Measurements from ENCODE around the gene GSK3B. TPM values are rescaled to one million over a fixed set of nuclear protein-coding genes. Genes with fewer than 3 reads are reported as not detected.

GSK3B gene
- total and polyA plus RNA-seq, 2 donors (not counting 1 experiment from before 2014, with no cell fraction given) = 12.3 to 33.3 TPM

DNA sequence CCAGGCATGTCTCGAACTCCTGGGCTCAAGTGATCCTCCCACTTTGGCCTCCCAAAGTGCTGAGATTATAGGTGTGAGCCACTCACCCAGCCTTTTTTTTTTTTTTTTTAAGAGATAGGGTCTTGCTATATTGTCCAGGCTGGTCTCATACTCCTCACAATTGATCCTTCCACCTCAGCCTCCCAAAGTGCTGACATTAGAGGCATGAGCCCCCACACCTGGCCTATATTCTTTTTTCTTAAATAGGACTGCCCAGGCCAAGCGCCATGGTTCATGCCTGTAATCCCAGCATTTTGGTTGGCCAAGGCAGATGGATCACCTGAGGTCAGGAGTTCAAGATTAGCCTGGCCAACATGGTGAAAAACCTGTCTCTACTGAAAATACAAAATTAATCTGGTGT lies 299.8 kb downstream of the GSK3B start:
- Mint-ChIP-seq H3K4me3 (no peak overlapping the region), H3K27me3 (peaks cover 22% of the 10 kb centered on the region), H3K9me3 (ENCODE audit: insufficient read depth) (peaks cover 2% of the 10 kb centered on the region), H3K27ac (no peak overlapping the region), H3K4me1 (no peaks in the 10 kb centered on the region)
- TF ChIP-seq, protein P1, sequence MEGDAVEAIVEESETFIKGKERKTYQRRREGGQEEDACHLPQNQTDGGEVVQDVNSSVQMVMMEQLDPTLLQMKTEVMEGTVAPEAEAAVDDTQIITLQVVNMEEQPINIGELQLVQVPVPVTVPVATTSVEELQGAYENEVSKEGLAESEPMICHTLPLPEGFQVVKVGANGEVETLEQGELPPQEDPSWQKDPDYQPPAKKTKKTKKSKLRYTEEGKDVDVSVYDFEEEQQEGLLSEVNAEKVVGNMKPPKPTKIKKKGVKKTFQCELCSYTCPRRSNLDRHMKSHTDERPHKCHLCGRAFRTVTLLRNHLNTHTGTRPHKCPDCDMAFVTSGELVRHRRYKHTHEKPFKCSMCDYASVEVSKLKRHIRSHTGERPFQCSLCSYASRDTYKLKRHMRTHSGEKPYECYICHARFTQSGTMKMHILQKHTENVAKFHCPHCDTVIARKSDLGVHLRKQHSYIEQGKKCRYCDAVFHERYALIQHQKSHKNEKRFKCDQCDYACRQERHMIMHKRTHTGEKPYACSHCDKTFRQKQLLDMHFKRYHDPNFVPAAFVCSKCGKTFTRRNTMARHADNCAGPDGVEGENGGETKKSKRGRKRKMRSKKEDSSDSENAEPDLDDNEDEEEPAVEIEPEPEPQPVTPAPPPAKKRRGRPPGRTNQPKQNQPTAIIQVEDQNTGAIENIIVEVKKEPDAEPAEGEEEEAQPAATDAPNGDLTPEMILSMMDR (IDR thresholded peaks at IDR 0.05) = no peak
- no peak for TF ChIP-seq EZH2 (IDR thresholded peaks at IDR 0.05; ENCODE audit: borderline replicate concordance, insufficient read depth, low read depth, low read length, poor library complexity, severe bottlenecking)
- Histone ChIP-seq H3K79me2 (ENCODE audit: control insufficient read depth, insufficient read depth, low read length) (no peaks in the 10 kb centered on the region), H3K4me1 (ENCODE audit: control insufficient read depth in 2 of 2, insufficient read depth in 2 of 2, low read length in 2 of 2) (no peaks in the 10 kb centered on the region), H3K4me2 (replicated peaks; ENCODE audit: low read depth, low read length, poor library complexity, severe bottlenecking) (no peak overlapping the region), H4K20me1 (ENCODE audit: control insufficient read depth, insufficient read depth, low read length, poor library complexity, severe bottlenecking) (no peaks in the 10 kb centered on the region), H2AFZ (ENCODE audit: insufficient read depth, low read depth, low read length, poor library complexity, severe bottlenecking) (no peak overlapping the region), H3K36me3 (replicated peaks in 1 of 2; ENCODE audit: control extremely low read depth in 1 of 2, control insufficient read depth in 1 of 2, extremely low read depth in 1 of 2, insufficient read depth in 2 of 2, low read length in 1 of 2) (no peaks in the 10 kb centered on the region), H3K27ac (ENCODE audit: low read length in 2 of 2) (no peak overlapping the region), H3K9me3 (ENCODE audit: control extremely low read depth in 1 of 3, control insufficient read depth in 2 of 3, insufficient read depth in 1 of 3, low read length in 2 of 3) (peaks cover 0 to 2% (median 0%) of the 10 kb centered on the region in 3 donors), H3K4me3 (ENCODE audit: control extremely low read depth in 1 of 5, extremely low read depth in 1 of 5, insufficient read depth in 1 of 5, low read depth in 2 of 5, low read length in 4 of 5) (no peak overlapping the region), H3K27me3 (replicated peaks in 1 of 4; ENCODE audit: control extremely low read depth in 1 of 4, control insufficient read depth in 3 of 4, insufficient read depth in 4 of 4, low read length in 3 of 4) (no peaks in the 10 kb centered on the region), H3K9ac (ENCODE audit: low read length) (no peak overlapping the region)
- CTCF ChIA-PET = no interaction called here
- POLR2A ChIA-PET = no interaction called here
- 100% methylated on average over 1 of the region's 2 CpGs for WGBS (ENCODE audit: insufficient coverage)
- intact Hi-C loops (cut with micrococcal nuclease) = no loop called here
- DNase-seq (no peak), ATAC-seq (ENCODE audit: low read depth) (no peak)

DNA sequence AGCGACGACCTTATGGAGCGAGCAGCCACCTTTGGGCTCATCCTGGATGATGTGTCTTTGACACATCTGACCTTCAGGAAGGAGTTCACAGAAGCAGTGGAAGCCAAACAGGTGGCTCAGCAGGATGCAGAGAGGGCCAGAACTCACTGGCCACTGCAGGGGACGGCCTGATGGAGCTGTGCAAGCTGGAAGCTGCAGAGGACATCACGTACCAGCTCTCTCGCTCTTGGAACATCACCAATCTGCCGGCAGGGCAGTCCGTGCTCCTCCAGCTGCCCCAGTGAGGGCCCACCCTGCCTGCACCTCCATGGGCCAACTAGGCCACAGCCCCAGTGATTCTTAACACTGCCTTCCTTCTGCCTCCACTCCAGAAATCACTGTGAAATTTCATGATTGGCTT lies 302.0 kb downstream of the GSK3B start:
- 98% methylated on average over 8 of the region's 8 CpGs for WGBS (ENCODE audit: insufficient coverage)
- no peak overlapping the region for H3K4me3 Mint-ChIP-seq

More for the DNA sequence above, 302.0 kb downstream of the GSK3B start:
- TF ChIP-seq EZH2 (IDR thresholded peaks at IDR 0.05; ENCODE audit: borderline replicate concordance, insufficient read depth, low read depth, low read length, poor library complexity, severe bottlenecking) = no peak
- TF ChIP-seq, protein P1 (IDR thresholded peaks at IDR 0.05) = no peak
- intact Hi-C loops (cut with micrococcal nuclease) = no loop called here
- ATAC-seq (ENCODE audit: low read depth) (no peak), DNase-seq (no peak)
- Histone ChIP-seq H3K27ac (ENCODE audit: low read length in 2 of 2) (no peak overlapping the region), H3K27me3 (replicated peaks in 1 of 4; ENCODE audit: control extremely low read depth in 1 of 4, control insufficient read depth in 3 of 4, insufficient read depth in 4 of 4, low read length in 3 of 4) (no peaks in the 10 kb centered on the region), H3K9ac (ENCODE audit: low read length) (no peak overlapping the region), H2AFZ (ENCODE audit: insufficient read depth, low read depth, low read length, poor library complexity, severe bottlenecking) (no peak overlapping the region), H3K4me3 (ENCODE audit: control extremely low read depth in 1 of 5, extremely low read depth in 1 of 5, insufficient read depth in 1 of 5, low read depth in 2 of 5, low read length in 4 of 5) (no peak overlapping the region), H4K20me1 (ENCODE audit: control insufficient read depth, insufficient read depth, low read length, poor library complexity, severe bottlenecking) (no peaks in the 10 kb centered on the region), H3K79me2 (ENCODE audit: control insufficient read depth, insufficient read depth, low read length) (no peaks in the 10 kb centered on the region), H3K9me3 (ENCODE audit: control extremely low read depth in 1 of 3, control insufficient read depth in 2 of 3, insufficient read depth in 1 of 3, low read length in 2 of 3) (peaks cover 0 to 2% (median 0%) of the 10 kb centered on the region in 3 donors), H3K4me2 (replicated peaks; ENCODE audit: low read depth, low read length, poor library complexity, severe bottlenecking) (no peak overlapping the region), H3K36me3 (replicated peaks in 1 of 2; ENCODE audit: control extremely low read depth in 1 of 2, control insufficient read depth in 1 of 2, extremely low read depth in 1 of 2, insufficient read depth in 2 of 2, low read length in 1 of 2) (no peaks in the 10 kb centered on the region), H3K4me1 (ENCODE audit: control insufficient read depth in 2 of 2, insufficient read depth in 2 of 2, low read length in 2 of 2) (no peaks in the 10 kb centered on the region)
- H3K27ac Mint-ChIP-seq = no peak overlapping the region
- H3K4me1 Mint-ChIP-seq = no peaks in the 10 kb centered on the region
- peaks cover 12% of the 10 kb centered on the region for H3K27me3 Mint-ChIP-seq
- peaks cover 7% of the 10 kb centered on the region for H3K9me3 Mint-ChIP-seq (ENCODE audit: insufficient read depth)
- POLR2A ChIA-PET = no interaction called here
- CTCF ChIA-PET = no interaction called here

Data from B cell (primary cell).